HFF-Myc (cell line): Measurements from ENCODE around the gene CELSR3.

Experiments
- DNase-seq: peaks from one replicate; pipeline ENCODE4 v3.0.0-alpha.2; 2011; ENCODE audit warnings: low read depth; ENCODE audit errors: extremely low read depth
- H3K4me3 ChIP-seq: replicated peaks from 2 replicates; pipeline ENCODE4 v1.5.1; 2011; ENCODE audit warnings: low read depth, mild to moderate bottlenecking, control low read depth, low read length
- CTCF ChIP-seq: IDR thresholded peaks from 2 replicates; pipeline ENCODE4 v1.5.1; 2012; ENCODE audit warnings: mild to moderate bottlenecking, low read depth, low read length, control low read depth; ENCODE audit errors: missing control alignments

CELSR3 gene

GRCh38 chr3:48694610-48695392, 32.1 kb upstream of the CELSR3 start:
- TF ChIP-seq CTCF: no peak
- DNase-seq: peak; percentile 51
- peak overlapping the region; percentile 10; the same call in 1 of the 2 replicates for H3K4me3 ChIP-seq

GRCh38 chr3:48693826-48694225, 31.1 kb upstream of the CELSR3 start:
- H3K4me3 ChIP-seq: no peak overlapping the region
- no peak for DNase-seq
- no peak for TF ChIP-seq CTCF

- no peak for TF ChIP-seq CTCF
- no peak overlapping the region for H3K4me3 ChIP-seq
- no peak for DNase-seq
Observed at GRCh38 chr3:48692551-48692950, 29.9 kb upstream of the CELSR3 start.

- no peak for DNase-seq
- no peak for TF ChIP-seq CTCF
- no peak overlapping the region for H3K4me3 ChIP-seq
Observed at GRCh38 chr3:48690846-48691458, 28.3 kb upstream of the CELSR3 start.

GRCh38 chr3:48689384-48689783, 26.7 kb upstream of the CELSR3 start:
- TF ChIP-seq CTCF: no peak
- no peak for DNase-seq
- H3K4me3 ChIP-seq: no peak overlapping the region

- no peak for TF ChIP-seq CTCF
- no peak for DNase-seq
- no peak overlapping the region for H3K4me3 ChIP-seq
Observed at GRCh38 chr3:48688737-48689075, 26.0 kb upstream of the CELSR3 start.
